Neural progenitor cell (in vitro differentiated cells): ENCODE measurements around the gene SPDYE1. TPM values are rescaled to one million over a fixed set of nuclear protein-coding genes. Genes with fewer than 3 reads are reported as not detected.
A peak's percentile ranks its signal among the peaks of the same experiment; 100 is the strongest.
"Not testable (repeated sequence)": the region's sequence is repeated elsewhere in the genome, so short reads cannot be mapped to it uniquely, and the experiment has no call there.

ENCODE experiments used
- DNase-seq: peaks from one replicate; pipeline ENCODE4 v3.0.0-alpha.2; 2016; ENCODE audit warnings: low spot score
- H2AFZ ChIP-seq: fragments of 200-600 bp; sonication (generic); replicated peaks from 2 replicates; pipeline ENCODE4 v1.6.1; 2016; ENCODE audit warnings: antibody characterized with exemption
- H3F3A ChIP-seq: fragments of 200-600 bp; sonication (generic); 2 replicates; pipeline ENCODE4 v1.6.1; 2016; ENCODE audit warnings: antibody characterized with exemption, low read depth
- H3K27ac ChIP-seq: fragments of 200-600 bp; sonication (generic); 2 replicates; pipeline ENCODE4 v1.5.1; 2016; ENCODE audit warnings: mild to moderate bottlenecking
- H3K27me3 ChIP-seq: fragments of 200-600 bp; sonication (generic); 2 replicates; pipeline ENCODE4 v1.6.1; 2016; ENCODE audit warnings: mild to moderate bottlenecking, moderate library complexity
- H3K36me3 ChIP-seq: fragments of 200-600 bp; sonication (generic); 2 replicates; pipeline ENCODE4 v1.5.1; 2016
- H3K4me1 ChIP-seq: fragments of 200-600 bp; sonication (generic); 2 replicates; pipeline ENCODE4 v1.6.1; 2016; ENCODE audit warnings: mixed run types
- H3K4me2 ChIP-seq: fragments of 200-600 bp; sonication (generic); 2 replicates; pipeline ENCODE4 v1.6.1; 2016
- H3K4me3 ChIP-seq: fragments of 200-600 bp; sonication (generic); 2 replicates; pipeline ENCODE4 v1.5.1; 2016
- H3K79me2 ChIP-seq: fragments of 200-600 bp; sonication (generic); 2 replicates; pipeline ENCODE4 v1.6.1; 2016; ENCODE audit warnings: low read depth
- H3K9ac ChIP-seq: fragments of 200-600 bp; sonication (generic); 2 replicates; pipeline ENCODE4 v1.6.1; 2016
- H3K9me3 ChIP-seq: fragments of 200-600 bp; sonication (generic); 2 replicates; pipeline ENCODE4 v1.5.1; 2016; ENCODE audit warnings: low read depth
- H4K20me1 ChIP-seq: fragments of 200-600 bp; sonication (generic); 2 replicates; pipeline ENCODE4 v1.6.1; 2016; ENCODE audit warnings: low read depth
- H3K27ac Mint-ChIP-seq: 3 replicates; pipeline ENCODE4 v1.8.0; 2021; ENCODE audit warnings: mixed read lengths
- H3K27me3 Mint-ChIP-seq: 2 replicates; pipeline ENCODE4 v1.8.0; 2022; ENCODE audit warnings: low read depth, mild to moderate bottlenecking, inconsistent platforms, moderate library complexity, mixed read lengths; ENCODE audit not compliant: insufficient read depth
- H3K36me3 Mint-ChIP-seq: 3 replicates; pipeline ENCODE4 v1.8.0; 2021; ENCODE audit warnings: mixed read lengths
- H3K4me1 Mint-ChIP-seq: 3 replicates; pipeline ENCODE4 v1.8.0; 2021; ENCODE audit warnings: mixed read lengths
- H3K4me3 Mint-ChIP-seq: 3 replicates; pipeline ENCODE4 v1.8.0; 2021; ENCODE audit warnings: mild to moderate bottlenecking, moderate library complexity, mixed read lengths
- H3K9me3 Mint-ChIP-seq: 3 replicates; pipeline ENCODE4 v1.8.0; 2020; ENCODE audit warnings: mixed read lengths
- total RNA-seq: library from RNA; depleted of rRNA; stranded (reverse); fragments of >200 nt; gene quantifications from 2 replicates; pipeline ENCODE4 v1.2.3, GENCODE V29; 2015; ENCODE audit warnings: low replicate concordance

Gene SPDYE1
- total RNA-seq, 1 donor from 2014 or later, result not detected

- H3K79me2 ChIP-seq, H3K27ac ChIP-seq, H3K4me3 ChIP-seq, H3K9ac ChIP-seq, H3K36me3 ChIP-seq, H3K36me3 Mint-ChIP-seq, H3K4me2 ChIP-seq, H3K27ac Mint-ChIP-seq, H3K9me3 Mint-ChIP-seq, H3K4me1 Mint-ChIP-seq, H3K4me3 Mint-ChIP-seq, H3K9me3 ChIP-seq, H3K4me1 ChIP-seq, H3F3A ChIP-seq, H2AFZ ChIP-seq, H4K20me1 ChIP-seq, H3K27me3 Mint-ChIP-seq, DNase-seq, H3K27me3 ChIP-seq: not testable (repeated sequence)
These were observed 33.6 kb downstream of the SPDYE1 start for GRCh38 chr7:44031319-44031718.

GRCh38 chr7:44032031-44032430 lies 34.3 kb downstream of the SPDYE1 start:
- not testable (repeated sequence) for H4K20me1 ChIP-seq, H3K36me3 Mint-ChIP-seq, H3K36me3 ChIP-seq, H3K9me3 Mint-ChIP-seq, DNase-seq, H2AFZ ChIP-seq, H3K4me1 Mint-ChIP-seq, H3K79me2 ChIP-seq, H3K4me3 ChIP-seq, H3K4me3 Mint-ChIP-seq, H3K9me3 ChIP-seq, H3K4me1 ChIP-seq, H3K27me3 ChIP-seq, H3K9ac ChIP-seq, H3K27me3 Mint-ChIP-seq, H3K27ac Mint-ChIP-seq, H3K4me2 ChIP-seq, H3F3A ChIP-seq, H3K27ac ChIP-seq

- not testable (repeated sequence) for H3K9ac ChIP-seq, H3K9me3 Mint-ChIP-seq, H3K9me3 ChIP-seq, H3K36me3 Mint-ChIP-seq, H4K20me1 ChIP-seq, H3K4me1 ChIP-seq, DNase-seq, H3F3A ChIP-seq, H2AFZ ChIP-seq, H3K27ac ChIP-seq, H3K79me2 ChIP-seq, H3K4me1 Mint-ChIP-seq, H3K27me3 Mint-ChIP-seq, H3K4me2 ChIP-seq, H3K27ac Mint-ChIP-seq, H3K36me3 ChIP-seq, H3K27me3 ChIP-seq, H3K4me3 ChIP-seq, H3K4me3 Mint-ChIP-seq
These were observed 36.5 kb downstream of the SPDYE1 start for GRCh38 chr7:44033971-44034844.

- H3K36me3 ChIP-seq, H3K79me2 ChIP-seq, H3K4me3 Mint-ChIP-seq, H3K27ac ChIP-seq, H3F3A ChIP-seq, H3K4me3 ChIP-seq, H3K27ac Mint-ChIP-seq, H3K4me1 Mint-ChIP-seq, H3K4me2 ChIP-seq, H3K9ac ChIP-seq, H3K9me3 Mint-ChIP-seq, DNase-seq, H3K27me3 Mint-ChIP-seq, H3K36me3 Mint-ChIP-seq, H3K4me1 ChIP-seq, H3K9me3 ChIP-seq, H4K20me1 ChIP-seq, H2AFZ ChIP-seq: not testable (repeated sequence)
- peaks cover 27% of the 10 kb centered on the region for H3K27me3 ChIP-seq
These were observed 38.7 kb downstream of the SPDYE1 start for GRCh38 chr7:44036364-44036763.

- H3K79me2 ChIP-seq, H3K9me3 Mint-ChIP-seq, H3K9ac ChIP-seq, H3K4me3 Mint-ChIP-seq, H3K4me3 ChIP-seq, H3K4me2 ChIP-seq, H3K27ac Mint-ChIP-seq, H3K36me3 Mint-ChIP-seq, H3K27ac ChIP-seq, H2AFZ ChIP-seq, H3K36me3 ChIP-seq, DNase-seq, H4K20me1 ChIP-seq, H3K4me1 Mint-ChIP-seq, H3K4me1 ChIP-seq, H3K9me3 ChIP-seq: not testable (repeated sequence)
- H3F3A ChIP-seq, result peaks cover 10% of the 10 kb centered on the region
- H3K27me3 ChIP-seq, result peaks cover 42% of the 10 kb centered on the region
- H3K27me3 Mint-ChIP-seq, result peaks cover 16% of the 10 kb centered on the region
These were observed 40.3 kb downstream of the SPDYE1 start for GRCh38 chr7:44037951-44038350.

- not testable (repeated sequence) for H3K4me3 Mint-ChIP-seq, H3K9ac ChIP-seq, H3K4me3 ChIP-seq, H3K4me2 ChIP-seq, H3K9me3 Mint-ChIP-seq, H2AFZ ChIP-seq, H3K9me3 ChIP-seq, DNase-seq, H3K36me3 Mint-ChIP-seq, H3K27ac Mint-ChIP-seq, H3K4me1 Mint-ChIP-seq, H4K20me1 ChIP-seq, H3K4me1 ChIP-seq, H3K79me2 ChIP-seq, H3K27ac ChIP-seq, H3K36me3 ChIP-seq
- Histone ChIP-seq H3F3A (peaks cover 11% of the 10 kb centered on the region), H3K27me3 (peaks cover 42% of the 10 kb centered on the region)
- H3K27me3 Mint-ChIP-seq, result peaks cover 15% of the 10 kb centered on the region
These were observed 40.9 kb downstream of the SPDYE1 start for GRCh38 chr7:44038553-44038952.

GRCh38 chr7:44038961-44039558 lies 41.4 kb downstream of the SPDYE1 start:
- H3K36me3 Mint-ChIP-seq, H3K79me2 ChIP-seq, H3K27ac ChIP-seq, H4K20me1 ChIP-seq, H3K9me3 Mint-ChIP-seq, H3K27ac Mint-ChIP-seq, H3K4me1 Mint-ChIP-seq, H3K4me1 ChIP-seq, H3K9ac ChIP-seq, H3K36me3 ChIP-seq, H2AFZ ChIP-seq, H3K9me3 ChIP-seq: not testable (repeated sequence)
- H3K4me2 ChIP-seq, result peak overlapping the region; percentile 68
- DNase-seq, result peak; percentile 57
- peaks cover 16% of the 10 kb centered on the region for H3F3A ChIP-seq
- peaks cover 45% of the 10 kb centered on the region for H3K27me3 ChIP-seq
- Mint-ChIP-seq H3K27me3 (peaks cover 14% of the 10 kb centered on the region), H3K4me3 (peak overlapping the region; percentile 81)
- H3K4me3 ChIP-seq, result peak overlapping the region; percentile 13

- Histone ChIP-seq H3F3A (peaks cover 19% of the 10 kb centered on the region), H3K4me3 (peak overlapping the region; percentile 42), H3K27me3 (peaks cover 45% of the 10 kb centered on the region), H3K4me2 (peak overlapping the region; percentile 72), H2AFZ (peak overlapping the region; percentile 50)
- peaks cover 10% of the 10 kb centered on the region for H3K4me1 Mint-ChIP-seq
- H3K79me2 ChIP-seq, H3K4me1 ChIP-seq, H3K36me3 Mint-ChIP-seq, H3K27ac ChIP-seq, H4K20me1 ChIP-seq, H3K9me3 ChIP-seq, DNase-seq, H3K9me3 Mint-ChIP-seq, H3K36me3 ChIP-seq, H3K4me3 Mint-ChIP-seq, H3K27ac Mint-ChIP-seq, H3K9ac ChIP-seq: not testable (repeated sequence)
- peaks cover 14% of the 10 kb centered on the region for H3K27me3 Mint-ChIP-seq
These were observed 42.2 kb downstream of the SPDYE1 start for GRCh38 chr7:44039800-44040492.
